ENCODE measurements around the gene ABHD12.

GRCh38 chr20:25346349-25346748 is 44.3 kb downstream of the ABHD12 start:
- no peak for TF ChIP-seq POLR2A (IDR thresholded peaks at IDR 0.05)
- no peak for TF ChIP-seq CTCF (IDR thresholded peaks at IDR 0.05)

All from uterus (tissue), 2 donors.